Activated CD4-positive, alpha-beta T cell treated with anti-CD3 and anti-CD28 coated beads for 36 hours (primary cell): ENCODE data around the gene MYLK. TPM values are rescaled to one million over a fixed set of nuclear protein-coding genes. Genes with fewer than 3 reads are reported as not detected.

ENCODE experiments used
- ATAC-seq: fragments of 200-7000 bp; cut with Tn5 transposase; one replicate; pipeline ENCODE4 v1.10.0; 2021; ENCODE audit warnings: mild to moderate bottlenecking, moderate library complexity
- CTCF ChIA-PET: fragments of 350-600 bp; sonication (Branson Sonifier 250); formaldehyde crosslinking; loops from one replicate; lab custom pipeline; 2021; ENCODE audit warnings: antibody characterized with exemption; lab: Charles Lee
- POLR2A ChIA-PET: fragments of 350-600 bp; sonication (Branson Sonifier 250); formaldehyde crosslinking; loops from one replicate; lab custom pipeline; 2021; ENCODE audit warnings: antibody characterized with exemption, inconsistent platforms; lab: Charles Lee
- DNase-seq: peaks from one replicate; pipeline ENCODE4 v3.0.0-alpha.2; 2020
- H3K27ac Mint-ChIP-seq: one replicate; pipeline ENCODE4 v1.8.0; 2021; ENCODE audit warnings: mixed read lengths
- H3K27me3 Mint-ChIP-seq: one replicate; pipeline ENCODE4 v1.8.0; 2021; ENCODE audit warnings: mixed read lengths
- H3K36me3 Mint-ChIP-seq: one replicate; pipeline ENCODE4 v1.8.0; 2021; ENCODE audit warnings: low read depth, mixed read lengths
- H3K4me1 Mint-ChIP-seq: one replicate; pipeline ENCODE4 v1.8.0; 2021; ENCODE audit warnings: mixed read lengths
- H3K4me3 Mint-ChIP-seq: one replicate; pipeline ENCODE4 v1.8.0; 2021; ENCODE audit warnings: mild to moderate bottlenecking, moderate library complexity, mixed read lengths
- H3K9me3 Mint-ChIP-seq: one replicate; pipeline ENCODE4 v1.8.0; 2021; ENCODE audit warnings: low read depth, mixed read lengths
- intact Hi-C, 2 experiments: fragments of 100-400 bp; cut with DNase I in 1 of 2; cut with micrococcal nuclease in 1 of 2; formaldehyde crosslinking; loops; one replicate each; pipeline versions ENCODE4 v1.14.2 to v1.15.1; 2022 to 2024; cut with DNase I, micrococcal nuclease
- total RNA-seq, 2 experiments: library from RNA; stranded (reverse); gene quantifications; one replicate each; pipeline ENCODE4 v1.2.3, GENCODE V29; 2021

MYLK gene
- total RNA-seq, 2 experiments from 2014 or later = 0.07 TPM; not detected in 1

GRCh38 chr3:123640311-123640710, 243.8 kb downstream of the MYLK start:
- ChIA-PET POLR2A (no interaction called here), CTCF (interaction anchor here (3.8 kb wide), 1 partner anchor 83 kb away, joined by 29 read pairs; no protein-coding TSS in a partner anchor)
- H3K36me3 Mint-ChIP-seq = no peaks in the 10 kb centered on the region
- DNase-seq (no peak), ATAC-seq (no peak)
- no peaks in the 10 kb centered on the region for H3K9me3 Mint-ChIP-seq
- intact Hi-C loops = loop anchor here in 1 of 2 experiments (10.0 kb wide), 1 partner anchor 344 kb away; no protein-coding TSS in a partner anchor
- no peak overlapping the region for H3K4me3 Mint-ChIP-seq
- no peaks in the 10 kb centered on the region for H3K27me3 Mint-ChIP-seq
- H3K27ac Mint-ChIP-seq = no peak overlapping the region
- H3K4me1 Mint-ChIP-seq = no peaks in the 10 kb centered on the region

GRCh38 chr3:123638936-123639689, 245.0 kb downstream of the MYLK start:
- Mint-ChIP-seq H3K4me3 (no peak overlapping the region), H3K36me3 (no peaks in the 10 kb centered on the region), H3K27me3 (no peaks in the 10 kb centered on the region), H3K4me1 (no peaks in the 10 kb centered on the region), H3K9me3 (no peaks in the 10 kb centered on the region), H3K27ac (no peak overlapping the region)
- CTCF ChIA-PET = interaction anchor here (1.0 to 1.6 kb wide), 2 partner anchors 14 to 71 kb away, joined by 4 to 5 read pairs; no protein-coding TSS in a partner anchor
- intact Hi-C loops = no loop called here
- POLR2A ChIA-PET = no interaction called here
- no peak for ATAC-seq
- DNase-seq = no peak

GRCh38 chr3:123637841-123638240, 246.3 kb downstream of the MYLK start:
- no peak for DNase-seq
- ChIA-PET CTCF (no interaction called here), POLR2A (no interaction called here)
- Mint-ChIP-seq H3K27me3 (no peaks in the 10 kb centered on the region), H3K4me3 (no peak overlapping the region), H3K9me3 (no peaks in the 10 kb centered on the region), H3K4me1 (no peaks in the 10 kb centered on the region), H3K36me3 (no peaks in the 10 kb centered on the region), H3K27ac (no peak overlapping the region)
- intact Hi-C loops = no loop called here
- no peak for ATAC-seq

- H3K27me3 Mint-ChIP-seq = no peaks in the 10 kb centered on the region
- ATAC-seq (no peak), DNase-seq (no peak)
- no peaks in the 10 kb centered on the region for H3K9me3 Mint-ChIP-seq
- H3K36me3 Mint-ChIP-seq = no peaks in the 10 kb centered on the region
- no peak overlapping the region for H3K27ac Mint-ChIP-seq
- no peaks in the 10 kb centered on the region for H3K4me1 Mint-ChIP-seq
- H3K4me3 Mint-ChIP-seq = no peak overlapping the region
- CTCF ChIA-PET = no interaction called here
- intact Hi-C loops = no loop called here
- POLR2A ChIA-PET = no interaction called here
Observed at GRCh38 chr3:123637131-123637530, 247.0 kb downstream of the MYLK start.

- DNase-seq = no peak
- intact Hi-C loops = no loop called here
- ATAC-seq = no peak
- no peaks in the 10 kb centered on the region for H3K27me3 Mint-ChIP-seq
- H3K27ac Mint-ChIP-seq = no peak overlapping the region
- H3K4me3 Mint-ChIP-seq = no peak overlapping the region
- no peaks in the 10 kb centered on the region for H3K36me3 Mint-ChIP-seq
- no peaks in the 10 kb centered on the region for H3K9me3 Mint-ChIP-seq
- POLR2A ChIA-PET = no interaction called here
- CTCF ChIA-PET = no interaction called here
- H3K4me1 Mint-ChIP-seq = no peaks in the 10 kb centered on the region
Observed at GRCh38 chr3:123636431-123636841, 247.7 kb downstream of the MYLK start.

- Mint-ChIP-seq H3K36me3 (no peaks in the 10 kb centered on the region), H3K27me3 (no peaks in the 10 kb centered on the region), H3K9me3 (no peaks in the 10 kb centered on the region), H3K4me3 (no peak overlapping the region), H3K27ac (no peak overlapping the region), H3K4me1 (no peaks in the 10 kb centered on the region)
- no peak for ATAC-seq
- ChIA-PET CTCF (no interaction called here), POLR2A (no interaction called here)
- intact Hi-C loops = no loop called here
- DNase-seq = no peak
Observed at GRCh38 chr3:123635717-123636116, 248.4 kb downstream of the MYLK start.

GRCh38 chr3:123635217-123635616, 248.9 kb downstream of the MYLK start:
- no peak overlapping the region for H3K27ac Mint-ChIP-seq
- intact Hi-C loops = no loop called here
- H3K4me3 Mint-ChIP-seq = no peak overlapping the region
- DNase-seq = no peak
- ATAC-seq = no peak
- H3K36me3 Mint-ChIP-seq = no peaks in the 10 kb centered on the region
- ChIA-PET POLR2A (no interaction called here), CTCF (no interaction called here)
- H3K4me1 Mint-ChIP-seq = no peaks in the 10 kb centered on the region
- no peaks in the 10 kb centered on the region for H3K9me3 Mint-ChIP-seq
- no peaks in the 10 kb centered on the region for H3K27me3 Mint-ChIP-seq

- peaks cover under 1% of the 10 kb centered on the region for H3K27me3 Mint-ChIP-seq
- H3K36me3 Mint-ChIP-seq = peaks cover 4% of the 10 kb centered on the region
- no peaks in the 10 kb centered on the region for H3K4me1 Mint-ChIP-seq
- H3K9me3 Mint-ChIP-seq = no peaks in the 10 kb centered on the region
- intact Hi-C loops = no loop called here
- ATAC-seq = no peak
- H3K27ac Mint-ChIP-seq = no peak overlapping the region
- DNase-seq = no peak
- POLR2A ChIA-PET = no interaction called here
- CTCF ChIA-PET = interaction anchor here (0.6 to 1.0 kb wide), 2 partner anchors 8 to 752 kb away, joined by 3 read pairs; no protein-coding TSS in a partner anchor
- H3K4me3 Mint-ChIP-seq = no peak overlapping the region
Observed at GRCh38 chr3:123634149-123635051, 249.7 kb downstream of the MYLK start.

GRCh38 chr3:123633530-123633929, 250.6 kb downstream of the MYLK start:
- intact Hi-C loops = no loop called here
- DNase-seq (no peak), ATAC-seq (no peak)
- CTCF ChIA-PET = no interaction called here
- H3K9me3 Mint-ChIP-seq = no peaks in the 10 kb centered on the region
- POLR2A ChIA-PET = no interaction called here
- H3K4me1 Mint-ChIP-seq = no peaks in the 10 kb centered on the region
- peaks cover 4% of the 10 kb centered on the region for H3K36me3 Mint-ChIP-seq
- no peak overlapping the region for H3K4me3 Mint-ChIP-seq
- peaks cover 2% of the 10 kb centered on the region for H3K27me3 Mint-ChIP-seq
- no peak overlapping the region for H3K27ac Mint-ChIP-seq

- peaks cover 2% of the 10 kb centered on the region for H3K27me3 Mint-ChIP-seq
- peaks cover 4% of the 10 kb centered on the region for H3K36me3 Mint-ChIP-seq
- H3K27ac Mint-ChIP-seq = no peak overlapping the region
- no peaks in the 10 kb centered on the region for H3K9me3 Mint-ChIP-seq
- H3K4me1 Mint-ChIP-seq = no peaks in the 10 kb centered on the region
- intact Hi-C loops = no loop called here
- DNase-seq = no peak
- no peak for ATAC-seq
- POLR2A ChIA-PET = no interaction called here
- H3K4me3 Mint-ChIP-seq = no peak overlapping the region
- CTCF ChIA-PET = interaction anchor here (1.2 kb wide), 1 partner anchor 10 kb away, joined by 5 read pairs; no protein-coding TSS in a partner anchor
Observed at GRCh38 chr3:123632161-123632655, 251.9 kb downstream of the MYLK start.

GRCh38 chr3:123629747-123630047, 254.4 kb downstream of the MYLK start:
- CTCF ChIA-PET = no interaction called here
- POLR2A ChIA-PET = no interaction called here
- H3K36me3 Mint-ChIP-seq = peaks cover 4% of the 10 kb centered on the region
- no peaks in the 10 kb centered on the region for H3K4me1 Mint-ChIP-seq
- no peak overlapping the region for H3K27ac Mint-ChIP-seq
- ATAC-seq (no peak), DNase-seq (no peak)
- no peaks in the 10 kb centered on the region for H3K9me3 Mint-ChIP-seq
- no peak overlapping the region for H3K4me3 Mint-ChIP-seq
- H3K27me3 Mint-ChIP-seq = peaks cover 2% of the 10 kb centered on the region
- intact Hi-C loops = no loop called here
